ELR (cell line): ENCODE data around the gene OXSR1.
"Not testable (repeated sequence)": the region's sequence is repeated elsewhere in the genome, so short reads cannot be mapped to it uniquely, and the experiment has no call there.

Experiments used
- DNase-seq: peaks from one replicate; pipeline ENCODE4 v3.0.0-alpha.2; 2015; ENCODE audit warnings: low read depth

OXSR1 gene

DNA sequence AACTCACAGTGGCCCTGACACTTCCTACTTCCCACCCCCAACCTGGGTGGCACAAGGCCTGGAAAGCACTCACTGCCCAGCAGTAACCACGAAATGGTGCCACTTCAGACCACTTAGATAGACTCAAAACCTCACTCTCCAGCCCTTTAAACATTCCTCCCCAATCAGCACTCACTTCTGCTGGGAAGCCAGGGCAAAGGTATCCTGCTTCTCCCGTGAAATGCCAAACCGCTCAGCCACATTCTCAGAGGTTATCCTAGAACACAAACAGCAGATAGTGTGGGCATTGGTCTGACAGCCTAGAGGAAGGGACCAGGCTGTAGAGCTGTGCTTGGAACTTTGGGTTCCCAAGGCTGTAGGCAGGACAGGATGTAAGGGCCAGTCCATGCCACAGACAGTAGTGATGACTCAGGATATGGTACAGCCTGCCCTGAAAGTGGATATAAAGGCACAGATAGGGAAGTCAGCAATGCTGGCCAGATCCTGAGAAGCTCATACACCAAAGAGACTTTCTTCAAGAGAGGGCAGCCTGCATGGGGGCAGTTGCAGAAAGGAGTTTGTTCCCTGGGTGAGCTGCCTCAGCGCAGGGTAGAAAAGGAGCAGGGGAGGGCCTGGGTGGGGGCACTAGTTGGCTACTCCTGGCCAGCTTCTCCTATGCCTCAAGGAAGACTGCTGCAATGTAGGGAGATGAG is 37.6 kb upstream of the OXSR1 start:
- DNase-seq = no peak

DNA sequence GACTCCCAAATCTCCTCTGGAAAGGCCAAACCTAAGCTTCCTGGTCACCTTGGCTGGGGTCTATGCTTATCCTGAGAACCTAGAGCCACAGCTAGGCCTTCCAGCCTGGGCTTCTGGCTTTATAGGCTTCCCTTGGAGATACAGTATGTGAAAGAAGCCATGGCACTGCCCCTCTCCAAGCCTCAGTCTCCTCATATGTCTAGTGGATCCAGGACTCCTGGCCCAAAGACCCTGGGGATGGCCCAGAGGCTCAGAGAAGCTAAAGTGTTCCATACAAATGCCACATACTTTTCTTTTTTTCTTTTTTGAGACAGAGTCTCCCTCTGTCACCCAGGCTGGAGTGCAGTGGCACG is 37.1 kb upstream of the OXSR1 start:
- no peak for DNase-seq

DNA sequence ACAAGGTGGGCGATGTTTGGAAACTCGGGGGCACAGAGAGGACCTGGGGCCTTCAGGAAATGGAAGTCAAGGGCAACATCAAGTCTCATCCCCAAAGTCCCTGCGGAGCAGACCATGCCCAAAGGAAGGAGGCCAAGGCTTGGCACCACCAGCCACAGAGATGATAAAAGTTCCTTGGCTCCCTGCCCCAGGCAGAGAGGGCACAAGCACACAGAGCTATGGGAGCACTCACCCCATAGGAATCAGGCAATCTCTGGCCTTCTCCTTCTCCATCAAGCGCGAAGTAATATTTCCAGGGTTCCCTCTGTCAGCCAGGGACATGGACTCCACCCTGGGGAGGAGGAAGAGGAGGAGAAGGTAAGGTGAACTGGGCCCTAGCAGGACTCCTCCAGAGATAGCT is 36.3 kb upstream of the OXSR1 start:
- no peak for DNase-seq

DNA sequence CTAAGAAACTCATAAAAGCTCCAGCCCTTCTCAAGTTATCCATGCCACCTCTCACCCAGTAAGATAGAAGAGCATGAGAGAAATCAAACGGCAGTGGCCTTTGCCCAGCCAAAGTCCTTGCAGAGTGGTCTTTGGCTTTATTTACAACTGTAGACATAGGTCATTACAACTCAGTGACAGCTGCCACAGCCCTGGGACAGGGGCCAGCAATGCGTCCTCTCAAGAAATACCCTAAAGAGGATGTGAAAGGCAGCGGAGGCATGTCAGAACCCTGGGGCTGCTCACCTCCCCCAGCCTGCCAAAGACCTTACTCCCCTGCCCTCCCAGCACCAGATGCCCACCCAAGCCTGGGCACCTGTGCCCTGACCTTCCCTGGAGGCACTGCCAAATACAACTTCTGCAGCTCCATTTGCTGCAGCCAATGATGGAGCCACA is 34.7 kb upstream of the OXSR1 start:
- DNase-seq = no peak

DNA sequence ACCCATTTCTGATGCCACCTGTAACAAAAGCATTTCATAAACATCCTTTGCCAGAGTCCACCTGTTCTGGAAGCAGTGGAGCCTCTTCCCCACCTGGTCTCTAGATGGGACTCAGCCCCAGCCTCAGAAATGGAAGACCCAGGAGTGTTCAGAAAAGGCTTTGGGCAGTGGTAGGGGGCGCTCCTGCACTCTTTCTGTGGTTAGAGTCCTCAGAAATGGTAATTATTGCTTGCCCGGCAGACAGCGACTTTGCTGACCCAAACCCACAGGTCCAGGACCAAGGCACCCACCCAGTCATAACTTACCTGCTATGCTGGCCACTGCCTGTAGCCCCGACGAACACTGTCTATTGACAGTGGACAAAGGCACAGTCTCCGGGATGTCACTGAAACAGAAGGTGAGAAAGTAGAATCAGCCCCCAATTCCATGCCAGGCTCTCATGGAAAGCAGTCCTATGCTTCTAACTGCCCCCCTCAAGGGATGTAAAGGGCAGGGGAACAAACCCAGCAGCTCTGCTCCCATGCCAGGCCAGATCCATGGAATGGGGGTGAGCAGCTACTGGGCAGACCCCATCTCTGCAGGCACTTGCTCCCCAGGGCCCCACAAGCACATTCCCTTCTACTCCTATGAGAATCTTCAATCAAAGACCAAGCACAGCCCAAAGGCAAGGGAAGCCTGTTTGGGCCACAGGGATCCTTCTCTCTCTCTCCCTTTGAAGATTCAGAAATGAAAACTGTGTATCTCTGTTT is 33.5 kb upstream of the OXSR1 start:
- DNase-seq = peak; percentile 58

DNA sequence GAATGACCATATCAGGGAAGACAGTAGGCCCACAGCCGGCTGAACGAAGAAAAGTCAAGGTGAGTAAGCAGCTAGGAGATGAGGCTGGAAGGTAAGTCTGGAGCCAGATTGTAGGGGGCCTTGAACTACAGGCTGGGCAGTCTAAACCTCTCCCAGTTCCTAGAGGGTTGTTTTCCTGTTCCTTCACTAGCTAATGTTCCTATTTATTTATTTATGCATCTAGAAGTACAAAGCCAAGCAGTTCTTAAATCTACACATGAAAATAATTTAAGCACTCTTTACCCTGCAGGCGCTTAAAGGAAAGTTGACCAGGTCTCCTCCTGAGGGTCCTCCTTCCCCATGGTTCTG is 32.2 kb upstream of the OXSR1 start:
- DNase-seq = no peak

DNA sequence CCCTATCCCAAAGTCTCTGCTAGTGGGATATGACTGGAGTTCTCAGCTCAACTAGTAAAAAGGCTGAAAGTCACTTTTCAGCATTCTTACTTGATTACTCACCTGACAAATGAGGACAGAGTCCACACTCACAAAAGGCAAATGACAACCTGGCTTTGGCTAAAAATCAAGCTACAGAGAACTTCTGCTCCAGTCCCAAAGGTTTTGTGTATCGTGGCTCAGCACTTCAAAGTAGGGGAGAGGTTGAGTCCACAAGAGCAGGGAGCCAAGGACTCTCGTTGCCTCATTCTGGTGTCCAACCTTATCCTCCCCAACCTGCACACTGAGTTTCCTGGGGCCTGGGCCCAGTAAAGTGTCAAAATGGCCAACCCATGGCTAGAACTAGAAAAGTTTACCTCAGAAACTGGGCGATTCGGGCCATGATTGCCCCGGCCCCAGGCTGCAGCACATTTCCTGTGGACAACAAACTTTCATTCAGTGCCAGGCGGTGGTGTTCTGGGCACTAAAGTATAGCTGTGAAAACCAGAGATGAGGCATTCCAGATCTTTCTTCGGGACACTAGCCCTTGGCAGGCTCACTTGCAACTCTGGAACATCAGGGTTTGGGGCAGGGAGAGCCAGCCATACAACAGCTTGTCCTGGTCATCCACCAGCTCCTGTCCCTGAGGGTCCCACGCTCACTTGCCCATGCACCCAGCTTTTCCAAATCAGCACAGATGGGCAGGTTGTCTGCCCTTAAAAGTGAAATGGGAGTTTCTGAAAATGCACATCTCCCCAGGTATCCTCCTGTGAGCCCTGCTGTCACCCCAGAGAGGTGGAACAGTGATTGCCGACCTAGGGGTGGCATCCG is 31.6 kb upstream of the OXSR1 start:
- peak; percentile 22 for DNase-seq

DNA sequence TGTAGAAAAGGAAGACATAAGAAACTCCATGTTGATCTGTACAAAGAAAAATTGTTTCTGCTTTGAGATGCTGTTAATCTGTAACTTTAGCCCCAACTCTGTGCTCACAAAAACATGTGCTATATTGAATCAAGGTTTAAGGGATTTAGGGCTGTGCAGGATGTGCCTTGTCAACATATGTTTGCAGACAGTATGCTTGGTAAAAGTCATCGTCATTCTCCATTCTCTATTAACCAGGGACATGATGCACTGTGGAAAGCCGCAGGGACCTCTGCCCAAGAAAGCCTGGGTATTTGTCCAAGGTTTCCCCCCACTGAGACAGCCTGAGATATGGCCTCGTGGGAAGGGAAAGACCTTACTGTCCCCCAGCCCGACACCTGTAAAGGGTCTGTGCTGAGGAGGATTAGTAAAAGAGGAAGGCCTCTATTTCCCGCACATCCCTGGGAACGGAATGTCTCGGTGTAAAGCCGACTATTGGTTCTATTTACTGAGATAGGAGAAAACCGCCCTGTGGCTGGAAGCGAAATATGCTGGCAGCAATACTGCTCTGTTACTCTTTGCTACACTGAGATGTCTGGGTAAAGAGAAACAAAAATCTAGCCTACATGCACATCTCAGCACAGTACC is 30.7 kb upstream of the OXSR1 start:
- DNase-seq = not testable (repeated sequence)

DNA sequence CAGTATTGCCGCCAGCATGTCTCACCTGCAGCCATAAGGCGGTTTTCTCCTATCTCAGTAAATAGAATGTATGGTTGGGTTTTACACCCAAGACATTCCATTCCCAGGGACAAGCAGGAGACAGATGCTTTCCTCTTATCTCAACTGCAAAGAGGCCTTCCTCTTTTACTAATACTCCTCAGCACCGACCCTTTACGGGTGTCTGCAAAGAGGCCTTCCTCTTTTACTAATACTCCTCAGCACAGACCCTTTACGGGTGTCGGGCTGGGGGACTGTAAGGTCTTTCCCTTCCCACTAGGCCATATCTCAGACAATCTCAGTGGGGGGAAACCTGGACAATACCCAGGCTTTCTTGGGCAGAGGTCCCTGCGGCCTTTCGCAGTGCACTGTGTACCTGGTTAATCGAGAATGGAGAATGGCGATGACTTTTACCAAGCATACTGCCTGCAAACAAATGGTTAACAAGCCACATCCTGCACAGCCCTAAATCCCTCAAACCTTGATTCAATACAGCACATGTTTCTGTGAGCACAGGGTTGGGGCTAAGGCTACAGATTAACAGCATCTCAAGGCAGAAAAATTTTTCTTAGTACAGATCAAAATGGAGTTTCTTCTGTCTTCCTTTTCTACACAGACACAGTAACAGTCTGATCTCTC is 29.6 kb upstream of the OXSR1 start:
- peak; percentile 6 for DNase-seq

DNA sequence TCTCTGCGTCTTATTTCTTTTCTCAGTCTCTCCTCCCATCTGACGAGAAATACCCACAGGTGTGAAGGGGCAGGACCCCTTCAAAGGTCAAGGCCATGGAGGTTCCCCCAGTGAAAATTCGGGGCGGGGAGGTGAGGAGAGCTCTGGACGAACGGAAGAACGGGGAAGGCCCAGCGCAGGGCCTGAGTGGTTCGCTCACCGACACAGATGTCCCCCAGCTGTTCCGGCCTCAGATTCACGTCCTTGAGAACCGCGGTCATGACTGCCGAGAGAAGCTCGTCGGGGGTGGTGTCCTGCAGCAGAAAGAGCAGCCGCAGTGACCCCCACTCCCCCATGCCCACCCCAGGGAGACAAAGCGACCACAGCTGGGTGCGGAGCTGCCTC is 29.0 kb upstream of the OXSR1 start:
- DNase-seq = peak; percentile 54

DNA sequence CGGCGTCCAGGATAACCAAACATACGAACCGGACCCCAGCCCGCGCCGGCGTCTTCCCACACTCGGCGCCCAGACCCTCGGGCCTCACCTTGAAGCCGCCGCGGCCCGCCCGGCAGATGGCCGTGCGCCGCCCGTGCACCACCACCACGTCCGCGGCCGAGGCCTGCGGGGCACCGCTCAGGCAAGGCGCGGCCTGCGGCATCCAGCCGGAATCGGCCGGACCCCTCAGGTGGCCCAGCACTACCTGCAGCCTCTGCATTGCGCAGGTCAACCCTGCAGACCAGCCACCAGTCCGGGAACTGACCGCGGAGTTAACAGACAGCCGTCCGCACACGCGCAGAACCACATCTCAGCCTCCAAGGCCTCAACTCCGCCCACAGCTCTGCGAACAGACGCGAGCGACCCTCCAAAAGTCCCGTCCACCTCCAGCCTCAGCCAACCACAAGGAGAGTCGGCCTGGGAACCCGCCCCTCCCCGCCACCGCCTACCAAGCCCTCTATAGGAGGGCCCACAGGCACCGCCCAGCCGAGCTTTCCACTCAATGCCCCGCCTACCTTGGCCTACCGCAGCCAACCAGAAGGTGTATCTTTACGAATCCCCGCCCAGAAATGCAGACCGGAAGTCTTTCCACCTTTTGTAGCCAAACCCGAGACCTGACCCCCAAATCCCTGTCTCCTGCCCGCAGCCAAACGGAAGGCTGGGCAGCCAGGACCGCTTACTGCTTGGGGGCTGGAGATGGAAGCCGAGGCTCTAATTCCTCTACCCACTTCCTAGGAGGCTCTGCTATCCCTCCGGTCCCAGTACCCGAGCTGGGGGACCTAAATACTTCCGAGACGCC is 28.3 kb upstream of the OXSR1 start, which contains the start of gene ACAA1:
TSS of gene ACAA1 (minus strand) at position 351 of the 838 bp plus-strand sequence. CDS start at position 259, 92 bp downstream.
- DNase-seq = peak; percentile 99

DNA sequence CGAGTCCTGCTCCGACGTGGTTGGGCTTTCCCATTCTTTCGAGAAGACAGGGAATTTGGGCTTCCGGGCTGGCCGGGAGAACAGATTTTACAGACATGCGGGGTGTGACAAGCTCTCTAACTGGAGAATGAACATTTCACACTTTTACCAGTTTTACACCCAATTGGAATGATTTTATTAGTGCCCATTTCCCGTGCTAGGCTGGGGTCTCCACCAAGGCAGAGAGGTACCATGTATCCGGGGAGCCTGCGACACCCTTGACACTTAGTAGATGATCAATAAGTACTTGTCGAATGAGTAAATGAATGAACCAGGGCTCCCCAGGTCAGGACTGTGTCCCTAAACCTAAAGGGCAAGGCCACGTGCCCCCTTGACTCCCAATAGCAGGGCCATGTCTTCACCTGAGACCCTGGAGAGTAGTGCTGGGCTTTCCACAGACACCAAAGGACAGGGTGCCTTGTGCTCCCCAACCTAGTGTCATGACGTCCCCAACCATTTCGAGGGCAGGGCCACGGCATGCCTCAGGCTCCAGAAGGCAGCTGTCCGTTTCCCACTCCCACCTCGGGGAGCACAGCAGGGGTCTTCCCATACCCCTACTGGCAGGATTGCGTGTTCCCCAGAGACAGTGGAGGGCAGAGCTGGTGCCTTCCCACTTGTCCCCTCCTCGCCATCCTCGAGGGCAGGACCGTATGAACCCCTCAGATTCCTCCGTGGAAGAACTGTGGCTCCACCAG is 27.6 kb upstream of the OXSR1 start:
- DNase-seq = peak; percentile 11

DNA sequence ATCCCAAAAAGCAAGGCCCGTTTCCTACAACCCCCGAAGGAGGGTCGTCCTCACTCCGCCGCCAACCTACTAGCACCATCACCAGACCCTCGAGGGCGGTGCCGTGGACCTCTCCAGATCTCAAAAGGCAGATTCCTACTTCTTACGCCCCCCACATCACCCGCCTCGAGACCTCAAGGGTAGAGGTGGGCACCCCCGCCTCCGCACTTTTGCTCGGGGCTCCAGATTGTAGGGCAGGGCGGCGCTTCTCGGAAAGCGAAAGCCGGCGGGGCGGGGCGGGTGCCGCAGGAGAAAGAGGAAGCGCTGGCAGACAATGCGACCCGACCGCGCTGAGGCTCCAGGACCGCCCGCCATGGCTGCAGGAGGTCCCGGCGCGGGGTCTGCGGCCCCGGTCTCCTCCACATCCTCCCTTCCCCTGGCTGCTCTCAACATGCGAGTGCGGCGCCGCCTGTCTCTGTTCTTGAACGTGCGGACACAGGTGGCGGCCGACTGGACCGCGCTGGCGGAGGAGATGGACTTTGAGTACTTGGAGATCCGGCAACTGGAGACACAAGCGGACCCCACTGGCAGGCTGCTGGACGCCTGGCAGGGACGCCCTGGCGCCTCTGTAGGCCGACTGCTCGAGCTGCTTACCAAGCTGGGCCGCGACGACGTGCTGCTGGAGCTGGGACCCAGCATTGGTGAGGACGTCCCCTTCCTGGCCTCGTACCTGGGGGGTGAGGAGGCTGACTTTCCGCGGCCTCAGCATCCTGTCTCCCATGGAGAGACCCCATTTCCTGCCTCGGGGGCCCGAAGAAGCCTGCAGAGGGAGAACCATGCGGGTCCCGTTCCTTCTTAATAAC is 26.8 kb upstream of the OXSR1 start, which contains the start of gene MYD88:
TSS of gene MYD88 (plus strand) at position 313 of the 842 bp plus-strand sequence. CDS start at position 353, 40 bp downstream.
- peak; percentile 75 for DNase-seq

DNA sequence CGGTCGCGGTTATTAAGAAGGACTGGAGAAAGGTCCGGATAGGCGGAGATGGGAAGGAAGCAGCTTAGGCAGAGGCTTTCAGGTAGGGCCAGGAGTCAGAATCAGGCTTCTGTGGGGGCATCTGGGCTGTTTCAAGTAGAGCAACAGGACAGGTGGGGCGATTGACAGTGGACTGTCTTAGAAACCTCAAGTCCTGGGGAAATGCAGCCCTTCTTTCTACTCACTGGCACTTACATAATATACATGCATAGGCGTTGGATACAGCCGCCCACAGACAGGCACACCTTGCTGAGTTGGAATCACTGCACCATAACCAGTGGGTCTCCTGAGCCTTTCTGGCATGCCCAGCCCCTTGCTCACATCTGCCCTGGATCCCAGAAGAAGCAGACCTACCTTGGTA is 26.1 kb upstream of the OXSR1 start:
- DNase-seq = no peak

DNA sequence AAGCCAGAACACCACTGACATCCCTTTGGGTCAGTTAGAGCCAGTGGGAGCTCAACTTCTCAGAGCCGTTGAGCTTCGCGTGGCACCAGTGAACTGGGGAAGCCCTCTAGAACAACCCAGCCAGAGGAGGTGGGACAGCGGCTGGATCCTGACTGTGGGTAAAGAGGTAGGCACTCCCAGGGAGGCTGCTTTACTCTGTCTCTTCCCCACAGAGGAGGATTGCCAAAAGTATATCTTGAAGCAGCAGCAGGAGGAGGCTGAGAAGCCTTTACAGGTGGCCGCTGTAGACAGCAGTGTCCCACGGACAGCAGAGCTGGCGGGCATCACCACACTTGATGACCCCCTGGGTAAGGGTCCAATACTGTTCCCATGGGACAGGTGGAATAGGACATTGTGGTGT is 25.7 kb upstream of the OXSR1 start:
- DNase-seq = no peak

DNA sequence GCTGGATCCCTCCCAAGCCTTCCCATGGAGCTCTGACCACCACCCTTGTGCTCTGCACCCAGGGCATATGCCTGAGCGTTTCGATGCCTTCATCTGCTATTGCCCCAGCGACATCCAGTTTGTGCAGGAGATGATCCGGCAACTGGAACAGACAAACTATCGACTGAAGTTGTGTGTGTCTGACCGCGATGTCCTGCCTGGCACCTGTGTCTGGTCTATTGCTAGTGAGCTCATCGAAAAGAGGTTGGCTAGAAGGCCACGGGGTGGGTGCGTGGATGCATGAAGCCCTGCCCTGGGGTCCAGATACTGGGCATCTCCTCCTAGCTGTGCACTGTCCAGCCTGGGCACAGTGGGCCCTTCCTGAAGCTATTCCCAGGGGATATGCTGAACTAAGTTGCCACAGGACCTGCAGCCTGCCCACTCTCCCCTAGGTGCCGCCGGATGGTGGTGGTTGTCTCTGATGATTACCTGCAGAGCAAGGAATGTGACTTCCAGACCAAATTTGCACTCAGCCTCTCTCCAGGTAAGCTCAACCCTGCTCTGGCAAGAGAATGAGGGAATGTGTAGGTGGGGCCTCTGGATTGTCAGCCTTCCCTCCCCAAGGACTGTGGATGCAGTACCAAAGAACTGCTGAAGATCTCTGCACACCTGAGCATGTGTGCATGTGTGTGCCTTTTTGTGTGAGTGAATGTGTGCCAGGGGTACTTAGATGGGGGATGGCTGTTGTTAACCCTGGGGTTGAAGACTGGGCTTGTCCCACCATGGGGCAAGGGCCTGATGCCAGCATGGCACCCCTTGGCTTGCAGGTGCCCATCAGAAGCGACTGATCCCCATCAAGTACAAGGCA is 24.8 kb upstream of the OXSR1 start:
- DNase-seq = no peak

DNA sequence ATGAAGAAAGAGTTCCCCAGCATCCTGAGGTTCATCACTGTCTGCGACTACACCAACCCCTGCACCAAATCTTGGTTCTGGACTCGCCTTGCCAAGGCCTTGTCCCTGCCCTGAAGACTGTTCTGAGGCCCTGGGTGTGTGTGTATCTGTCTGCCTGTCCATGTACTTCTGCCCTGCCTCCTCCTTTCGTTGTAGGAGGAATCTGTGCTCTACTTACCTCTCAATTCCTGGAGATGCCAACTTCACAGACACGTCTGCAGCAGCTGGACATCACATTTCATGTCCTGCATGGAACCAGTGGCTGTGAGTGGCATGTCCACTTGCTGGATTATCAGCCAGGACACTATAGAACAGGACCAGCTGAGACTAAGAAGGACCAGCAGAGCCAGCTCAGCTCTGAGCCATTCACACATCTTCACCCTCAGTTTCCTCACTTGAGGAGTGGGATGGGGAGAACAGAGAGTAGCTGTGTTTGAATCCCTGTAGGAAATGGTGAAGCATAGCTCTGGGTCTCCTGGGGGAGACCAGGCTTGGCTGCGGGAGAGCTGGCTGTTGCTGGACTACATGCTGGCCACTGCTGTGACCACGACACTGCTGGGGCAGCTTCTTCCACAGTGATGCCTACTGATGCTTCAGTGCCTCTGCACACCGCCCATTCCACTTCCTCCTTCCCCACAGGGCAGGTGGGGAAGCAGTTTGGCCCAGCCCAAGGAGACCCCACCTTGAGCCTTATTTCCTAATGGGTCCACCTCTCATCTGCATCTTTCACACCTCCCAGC is 24.0 kb upstream of the OXSR1 start:
- DNase-seq = no peak

DNA sequence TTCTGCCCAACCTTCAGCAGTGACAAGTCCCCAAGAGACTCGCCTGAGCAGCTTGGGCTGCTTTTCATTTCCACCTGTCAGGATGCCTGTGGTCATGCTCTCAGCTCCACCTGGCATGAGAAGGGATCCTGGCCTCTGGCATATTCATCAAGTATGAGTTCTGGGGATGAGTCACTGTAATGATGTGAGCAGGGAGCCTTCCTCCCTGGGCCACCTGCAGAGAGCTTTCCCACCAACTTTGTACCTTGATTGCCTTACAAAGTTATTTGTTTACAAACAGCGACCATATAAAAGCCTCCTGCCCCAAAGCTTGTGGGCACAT is 23.4 kb upstream of the OXSR1 start:
- DNase-seq = peak; percentile 31
